GM23338 (cell line): ENCODE data around the gene KCNIP3.
"Not testable (repeated sequence)": the region's sequence is repeated elsewhere in the genome, so short reads cannot be mapped to it uniquely, and the experiment has no call there.

Experiments
- EZH2 ChIP-seq: fragments of 200-600 bp; sonication (generic); IDR thresholded peaks from one replicate; pipeline ENCODE4 v1.8.0; 2017; ENCODE audit warnings: antibody characterized with exemption, mild to moderate bottlenecking, low read depth; ENCODE audit not compliant: unreplicated experiment
- POLR2AphosphoS5 ChIP-seq: IDR thresholded peaks from 2 replicates; pipeline ENCODE4 v1.6.1; 2016; ENCODE audit warnings: antibody characterized with exemption, low read depth
- TF ChIP-seq, protein P1 (sequence below), 2 experiments: fragments of 200-600 bp in 1 of 2; sonication (generic) in 1 of 2; conservative IDR thresholded peaks; 2 replicates each; pipeline versions ENCODE4 v1.5.1 to v1.6.1; 2016 to 2017; ENCODE audit warnings: antibody characterized with exemption in 2 of 2, low read depth in 2 of 2, mild to moderate bottlenecking in 2 of 2, moderate library complexity in 1 of 2
- TF ChIP-seq, protein P2 (sequence below): IDR thresholded peaks from one replicate; pipeline ENCODE4 v1.6.1; 2018; ENCODE audit warnings: antibody characterized with exemption; ENCODE audit not compliant: unreplicated experiment

DNA sequence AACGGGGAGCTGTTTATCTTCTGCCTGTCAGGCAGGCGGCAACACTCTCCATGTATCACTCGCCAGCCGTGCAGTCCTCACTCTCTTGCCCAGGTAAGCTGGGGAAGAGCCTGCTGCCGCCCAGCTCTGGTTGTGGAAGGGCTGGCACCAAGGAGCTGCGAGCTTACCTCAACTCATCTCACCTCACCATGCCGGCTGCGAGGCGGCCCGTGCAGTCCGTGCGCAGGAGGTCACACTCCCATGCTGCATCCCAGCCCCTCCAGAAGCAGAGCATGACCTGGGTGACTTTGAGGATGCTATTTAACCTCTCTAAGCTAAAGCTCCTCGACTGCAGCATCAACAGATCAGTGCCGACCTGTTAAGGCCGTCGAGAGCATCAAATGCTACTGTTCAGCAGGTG is 118.4 kb downstream of the KCNIP3 start:
- TF ChIP-seq EZH2, POLR2AphosphoS5: not testable (repeated sequence)
- TF ChIP-seq, protein P1, sequence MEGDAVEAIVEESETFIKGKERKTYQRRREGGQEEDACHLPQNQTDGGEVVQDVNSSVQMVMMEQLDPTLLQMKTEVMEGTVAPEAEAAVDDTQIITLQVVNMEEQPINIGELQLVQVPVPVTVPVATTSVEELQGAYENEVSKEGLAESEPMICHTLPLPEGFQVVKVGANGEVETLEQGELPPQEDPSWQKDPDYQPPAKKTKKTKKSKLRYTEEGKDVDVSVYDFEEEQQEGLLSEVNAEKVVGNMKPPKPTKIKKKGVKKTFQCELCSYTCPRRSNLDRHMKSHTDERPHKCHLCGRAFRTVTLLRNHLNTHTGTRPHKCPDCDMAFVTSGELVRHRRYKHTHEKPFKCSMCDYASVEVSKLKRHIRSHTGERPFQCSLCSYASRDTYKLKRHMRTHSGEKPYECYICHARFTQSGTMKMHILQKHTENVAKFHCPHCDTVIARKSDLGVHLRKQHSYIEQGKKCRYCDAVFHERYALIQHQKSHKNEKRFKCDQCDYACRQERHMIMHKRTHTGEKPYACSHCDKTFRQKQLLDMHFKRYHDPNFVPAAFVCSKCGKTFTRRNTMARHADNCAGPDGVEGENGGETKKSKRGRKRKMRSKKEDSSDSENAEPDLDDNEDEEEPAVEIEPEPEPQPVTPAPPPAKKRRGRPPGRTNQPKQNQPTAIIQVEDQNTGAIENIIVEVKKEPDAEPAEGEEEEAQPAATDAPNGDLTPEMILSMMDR (conservative IDR thresholded peaks at IDR 0.05; ENCODE audit: low read depth in 2 of 2): not testable (repeated sequence)
- TF ChIP-seq, protein P2, sequence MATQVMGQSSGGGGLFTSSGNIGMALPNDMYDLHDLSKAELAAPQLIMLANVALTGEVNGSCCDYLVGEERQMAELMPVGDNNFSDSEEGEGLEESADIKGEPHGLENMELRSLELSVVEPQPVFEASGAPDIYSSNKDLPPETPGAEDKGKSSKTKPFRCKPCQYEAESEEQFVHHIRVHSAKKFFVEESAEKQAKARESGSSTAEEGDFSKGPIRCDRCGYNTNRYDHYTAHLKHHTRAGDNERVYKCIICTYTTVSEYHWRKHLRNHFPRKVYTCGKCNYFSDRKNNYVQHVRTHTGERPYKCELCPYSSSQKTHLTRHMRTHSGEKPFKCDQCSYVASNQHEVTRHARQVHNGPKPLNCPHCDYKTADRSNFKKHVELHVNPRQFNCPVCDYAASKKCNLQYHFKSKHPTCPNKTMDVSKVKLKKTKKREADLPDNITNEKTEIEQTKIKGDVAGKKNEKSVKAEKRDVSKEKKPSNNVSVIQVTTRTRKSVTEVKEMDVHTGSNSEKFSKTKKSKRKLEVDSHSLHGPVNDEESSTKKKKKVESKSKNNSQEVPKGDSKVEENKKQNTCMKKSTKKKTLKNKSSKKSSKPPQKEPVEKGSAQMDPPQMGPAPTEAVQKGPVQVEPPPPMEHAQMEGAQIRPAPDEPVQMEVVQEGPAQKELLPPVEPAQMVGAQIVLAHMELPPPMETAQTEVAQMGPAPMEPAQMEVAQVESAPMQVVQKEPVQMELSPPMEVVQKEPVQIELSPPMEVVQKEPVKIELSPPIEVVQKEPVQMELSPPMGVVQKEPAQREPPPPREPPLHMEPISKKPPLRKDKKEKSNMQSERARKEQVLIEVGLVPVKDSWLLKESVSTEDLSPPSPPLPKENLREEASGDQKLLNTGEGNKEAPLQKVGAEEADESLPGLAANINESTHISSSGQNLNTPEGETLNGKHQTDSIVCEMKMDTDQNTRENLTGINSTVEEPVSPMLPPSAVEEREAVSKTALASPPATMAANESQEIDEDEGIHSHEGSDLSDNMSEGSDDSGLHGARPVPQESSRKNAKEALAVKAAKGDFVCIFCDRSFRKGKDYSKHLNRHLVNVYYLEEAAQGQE: not testable (repeated sequence)
